Thymus (tissue), 11 donors: ENCODE results near the gene CDC42SE2. TPM values are rescaled to one million over a fixed set of nuclear protein-coding genes. Genes with fewer than 3 reads are reported as not detected.
"Not testable (repeated sequence)": the region's sequence is repeated elsewhere in the genome, so short reads cannot be mapped to it uniquely, and the experiment has no call there.

Experiments
- DNase-seq, 9 donors: peaks; one replicate each; pipeline ENCODE4 v3.0.0-alpha.2; 2013; ENCODE audit warnings: low spot score in 9 of 9, low read depth in 6 of 9, missing footprints in 1 of 9
- H3K27ac ChIP-seq, 2 donors: one replicate each; pipeline ENCODE4 v1.5.1; 2013; ENCODE audit warnings: control low read depth in 1 of 2, low read depth in 1 of 2, low read length in 1 of 2, mild to moderate bottlenecking in 1 of 2, moderate library complexity in 1 of 2
- H3K27me3 ChIP-seq, 2 donors: one replicate each; pipeline ENCODE4 v1.5.1; 2013; ENCODE audit warnings: low read length in 1 of 2; ENCODE audit not compliant: control insufficient read depth in 2 of 2, insufficient read depth in 1 of 2
- H3K36me3 ChIP-seq, 2 donors: one replicate each; pipeline ENCODE4 v1.5.1; 2013; ENCODE audit warnings: low read length in 1 of 2, mild to moderate bottlenecking in 1 of 2, moderate library complexity in 1 of 2; ENCODE audit not compliant: control insufficient read depth in 2 of 2, insufficient read depth in 2 of 2
- H3K4me1 ChIP-seq, 2 donors: one replicate each; pipeline ENCODE4 v1.5.1; 2013; ENCODE audit warnings: low read length in 2 of 2; ENCODE audit not compliant: control insufficient read depth in 2 of 2, insufficient read depth in 2 of 2
- H3K4me3 ChIP-seq, 2 donors: one replicate each; pipeline ENCODE4 v1.5.1; 2013; ENCODE audit warnings: low read length in 2 of 2, control low read depth in 1 of 2, mild to moderate bottlenecking in 1 of 2
- H3K9me3 ChIP-seq, 2 donors: one replicate each; pipeline ENCODE4 v1.5.1; 2013; ENCODE audit warnings: low read length in 1 of 2, mild to moderate bottlenecking in 1 of 2; ENCODE audit not compliant: control insufficient read depth in 2 of 2, insufficient read depth in 1 of 2
- WGBS: extraction: QIAGEN DNeasy Blood & Tissue Kit; methylation state at CpG from one replicate; pipeline ENCODE4 v1.1.7; 2013; 5-methylcytosine and 5-hydroxymethylcytosine counted together
- polyA plus RNA-seq: library from polyadenylated mRNA; stranded (reverse); fragments of 200-250 nt; gene quantifications from one replicate; pipeline ENCODE4 v1.2.3, GENCODE V29; 2013
- total RNA-seq: library from RNA; stranded (reverse); fragments of 120-200 nt; gene quantifications from one replicate; pipeline ENCODE4 v1.2.4, GENCODE V29; 2013
- donor health status: healthy.

The CDC42SE2 gene
- total and polyA plus RNA-seq, 2 donors, result 60.6 to 60.9 TPM

DNA sequence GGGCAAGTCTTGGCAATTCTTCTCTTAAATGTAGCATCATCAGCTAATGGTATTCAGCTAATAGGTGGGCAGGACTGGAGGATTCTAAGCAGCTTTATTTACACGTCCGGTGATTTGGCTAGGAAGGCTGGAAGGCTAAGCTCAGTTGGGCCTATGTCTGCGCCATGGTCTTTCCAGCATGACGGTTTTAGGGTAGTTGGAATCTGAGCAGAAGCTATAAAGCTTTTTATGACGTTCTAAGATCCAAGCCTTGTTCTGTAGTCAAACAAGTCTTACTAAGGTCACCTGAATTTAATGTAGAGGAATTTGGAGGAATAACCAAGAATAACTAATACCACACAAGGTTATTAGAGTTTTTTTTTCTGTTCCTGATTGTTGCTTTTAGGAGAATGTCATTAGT, 66.2 kb downstream of the CDC42SE2 start:
- Histone ChIP-seq H3K9me3 (no peaks in the 10 kb centered on the region), H3K4me1 (peaks cover 2 to 5% of the 10 kb centered on the region in 2 donors), H3K27me3 (no peaks in the 10 kb centered on the region), H3K36me3 (peaks cover 0 to 3% of the 10 kb centered on the region in 2 donors), H3K27ac (no peak overlapping the region), H3K4me3 (no peak overlapping the region)
- DNase-seq, result no peak
- 97% methylated on average over 5 of the region's 5 CpGs for WGBS

DNA sequence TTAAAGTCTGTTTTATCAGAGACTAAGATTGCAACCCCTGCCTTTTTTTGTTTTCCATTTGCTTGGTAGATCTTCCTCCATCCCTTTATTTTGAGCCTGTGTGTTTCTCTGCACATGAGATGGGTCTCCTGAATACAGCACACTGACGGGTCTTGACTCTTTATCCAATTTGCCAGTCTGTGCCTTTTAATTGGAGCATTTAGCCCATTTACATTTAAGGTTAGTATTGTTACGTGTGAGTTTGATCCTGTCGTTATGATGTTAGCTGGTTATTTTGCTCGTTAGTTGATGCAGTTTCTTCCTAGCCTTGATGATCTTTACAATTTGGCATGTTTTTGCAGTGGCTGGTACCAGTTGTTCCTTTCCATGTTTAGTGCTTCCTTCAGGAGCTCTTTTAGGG, 71.9 kb downstream of the CDC42SE2 start:
- not testable (repeated sequence) for H3K27ac ChIP-seq, DNase-seq, H3K36me3 ChIP-seq, H3K4me1 ChIP-seq, H3K27me3 ChIP-seq, H3K4me3 ChIP-seq
- WGBS, result 97% methylated on average over 4 of the region's 4 CpGs
- peaks cover 0 to 14% of the 10 kb centered on the region in 2 donors for H3K9me3 ChIP-seq

DNA sequence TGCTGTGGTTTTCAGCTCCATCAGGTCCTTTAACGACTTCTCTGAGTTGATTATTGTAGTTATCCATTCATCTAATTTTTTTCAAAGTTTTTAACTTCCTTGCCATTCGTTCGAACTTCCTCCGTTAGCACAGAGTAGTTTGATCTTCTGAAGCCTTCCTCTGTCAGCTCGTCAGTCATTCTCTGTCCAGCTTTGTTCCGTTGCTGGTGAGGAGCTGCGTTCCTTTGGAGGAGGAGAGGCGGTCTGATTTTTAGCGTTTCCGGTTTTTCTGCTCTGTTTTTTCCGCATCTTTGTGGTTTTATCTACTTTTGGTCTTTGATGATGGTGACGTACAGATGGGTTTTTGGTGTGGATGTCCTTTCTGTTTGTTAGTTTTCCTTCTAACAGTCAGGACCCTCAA, 72.9 kb downstream of the CDC42SE2 start:
- not testable (repeated sequence) for H3K4me1 ChIP-seq, H3K36me3 ChIP-seq, H3K4me3 ChIP-seq, H3K27ac ChIP-seq, H3K27me3 ChIP-seq, DNase-seq
- WGBS, result 89% methylated on average over 11 of the region's 12 CpGs
- H3K9me3 ChIP-seq, result peaks cover 0 to 14% of the 10 kb centered on the region in 2 donors

DNA sequence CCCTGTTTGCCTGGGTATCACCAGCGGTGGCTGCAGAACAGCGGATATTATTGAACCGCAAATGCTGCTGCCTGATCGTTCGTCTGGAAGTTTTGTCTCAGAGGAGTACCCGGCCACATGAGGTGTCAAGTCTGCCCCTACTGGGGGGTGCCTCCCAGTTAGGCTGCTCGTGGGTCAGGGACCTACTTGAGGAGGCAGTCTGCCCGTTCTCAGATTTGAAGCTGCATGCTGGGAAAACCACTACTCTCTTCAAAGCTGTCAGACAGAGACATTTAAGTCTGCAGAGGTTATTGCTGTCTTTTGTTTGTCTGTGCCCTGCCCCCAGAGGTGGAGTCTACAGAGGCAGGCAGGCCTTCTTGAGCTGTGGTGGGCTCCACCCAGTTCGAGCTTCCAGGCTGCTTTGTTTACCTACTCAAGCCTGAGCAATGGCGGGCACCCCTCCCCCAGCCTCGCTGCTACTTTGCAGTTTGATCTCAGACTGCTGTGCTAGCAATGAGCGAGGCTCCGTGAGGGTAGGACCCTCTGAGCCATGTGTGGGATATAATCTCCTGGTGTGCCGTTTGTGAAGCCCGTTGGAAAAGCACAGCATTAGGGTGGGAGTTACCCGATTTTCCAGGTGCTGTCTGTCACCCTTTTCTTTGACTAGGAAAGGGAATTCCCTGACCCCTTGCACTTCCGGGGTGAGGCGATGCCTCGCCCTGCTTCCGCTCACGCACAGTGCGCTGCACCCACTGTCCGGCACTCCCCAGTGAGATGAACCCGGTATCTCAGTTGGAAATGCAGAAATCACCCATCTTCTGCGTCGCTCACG, 73.6 kb downstream of the CDC42SE2 start:
- 96% methylated on average over 27 of the region's 27 CpGs for WGBS

DNA sequence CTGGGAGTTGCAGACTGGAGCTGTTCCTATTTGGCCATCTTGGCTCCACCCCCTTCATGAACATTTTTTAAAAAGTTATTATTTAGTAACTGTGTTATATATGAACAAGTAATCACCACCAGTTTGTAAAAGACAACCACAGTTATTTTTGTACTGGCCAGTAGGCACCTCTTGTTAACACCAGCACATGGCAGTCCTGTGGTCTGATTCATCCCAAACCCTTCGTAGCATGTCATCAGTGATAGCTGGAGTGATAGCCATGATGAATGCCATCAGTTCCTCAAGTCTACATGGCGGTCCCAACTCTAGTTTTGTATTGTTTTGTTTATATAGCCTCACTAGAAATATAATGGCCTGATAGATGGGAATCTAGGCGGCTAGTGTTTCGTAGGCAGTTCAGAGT, 74.2 kb downstream of the CDC42SE2 start:
- Histone ChIP-seq H3K9me3 (peaks cover 0 to 14% of the 10 kb centered on the region in 2 donors), H3K27me3 (no peaks in the 10 kb centered on the region), H3K36me3 (peaks cover 0 to 8% of the 10 kb centered on the region in 2 donors), H3K27ac (no peak overlapping the region), H3K4me3 (no peak overlapping the region), H3K4me1 (no peaks in the 10 kb centered on the region)
- DNase-seq, result no peak
- WGBS, result 98% methylated on average over 4 of the region's 4 CpGs

More for the DNA sequence above, 73.6 kb downstream of the CDC42SE2 start:
- H3K36me3 ChIP-seq, H3K4me1 ChIP-seq, H3K27me3 ChIP-seq, H3K27ac ChIP-seq, DNase-seq, H3K4me3 ChIP-seq: not testable (repeated sequence)
- peaks cover 0 to 14% of the 10 kb centered on the region in 2 donors for H3K9me3 ChIP-seq

DNA sequence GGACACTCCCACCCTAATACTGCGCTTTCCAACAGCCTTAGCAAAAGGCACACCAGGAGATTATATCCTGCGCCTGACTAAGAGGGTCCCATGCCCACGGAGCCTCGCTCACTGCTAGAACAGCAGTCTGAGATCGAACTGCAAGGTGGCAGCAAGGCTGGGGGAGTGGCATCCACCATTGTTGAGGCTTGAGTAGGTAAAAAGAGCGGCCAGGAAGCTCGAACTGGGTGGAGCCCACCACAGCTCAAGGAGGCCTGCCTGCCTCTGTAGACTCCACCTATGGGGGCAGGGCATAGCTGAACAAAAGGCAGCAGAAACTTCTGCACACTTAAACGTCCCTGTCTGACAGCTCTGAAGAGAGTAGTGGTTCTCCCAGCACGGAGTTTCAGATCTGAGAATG, 80.4 kb downstream of the CDC42SE2 start:
- H3K36me3 ChIP-seq, result peaks cover 5 to 12% of the 10 kb centered on the region in 2 donors
- not testable (repeated sequence) for H3K4me1 ChIP-seq, H3K27ac ChIP-seq, H3K4me3 ChIP-seq, H3K9me3 ChIP-seq, DNase-seq, H3K27me3 ChIP-seq
- WGBS, result 96% methylated on average over 9 of the region's 9 CpGs

DNA sequence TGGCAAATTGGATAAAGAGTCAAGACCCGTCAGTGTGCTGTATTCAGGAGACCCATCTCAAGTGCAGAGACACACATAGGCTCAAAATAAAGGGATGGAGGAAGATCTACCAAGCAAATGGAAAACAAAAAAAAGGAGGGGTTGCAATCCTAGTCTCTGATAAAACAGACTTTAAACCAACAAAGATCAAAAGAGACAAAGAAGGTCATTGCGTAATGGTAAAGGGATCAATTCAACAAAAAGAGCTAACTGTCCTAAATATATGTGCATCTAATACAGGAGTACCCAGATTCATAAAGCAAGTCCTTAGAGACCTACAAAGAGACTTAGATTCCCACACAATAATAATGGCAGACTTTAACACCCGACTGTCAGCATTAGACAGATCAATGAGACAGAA, 82.4 kb downstream of the CDC42SE2 start:
- not testable (repeated sequence) for H3K4me3 ChIP-seq, H3K27me3 ChIP-seq, H3K9me3 ChIP-seq, DNase-seq, H3K4me1 ChIP-seq, H3K27ac ChIP-seq
- peaks cover 5 to 14% of the 10 kb centered on the region in 2 donors for H3K36me3 ChIP-seq
- 97% methylated on average over 3 of the region's 3 CpGs for WGBS

DNA sequence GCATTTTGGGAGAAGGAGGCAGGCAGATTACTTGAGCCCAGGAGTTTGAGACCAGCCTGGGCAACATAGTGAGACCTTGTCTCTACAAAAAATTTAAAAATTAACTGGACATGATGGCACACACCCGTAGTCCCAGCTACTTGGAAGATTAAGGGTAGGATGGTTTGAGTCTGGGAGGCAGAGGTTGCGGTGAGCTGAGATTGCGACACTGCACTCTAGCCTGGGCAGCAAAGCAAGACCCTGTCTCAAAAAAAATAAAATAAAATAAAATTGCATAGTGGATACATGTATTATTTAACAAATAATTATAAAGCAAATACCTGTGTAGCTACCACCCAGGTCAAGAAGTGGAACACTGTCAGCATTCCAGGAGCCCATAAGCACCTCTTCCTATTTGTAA, 90.1 kb downstream of the CDC42SE2 start:
- Histone ChIP-seq H3K4me3 (no peak overlapping the region), H3K4me1 (peaks cover 0 to 2% of the 10 kb centered on the region in 2 donors), H3K27ac (no peak overlapping the region), H3K36me3 (peaks cover 0 to 2% of the 10 kb centered on the region in 2 donors), H3K27me3 (no peaks in the 10 kb centered on the region), H3K9me3 (no peaks in the 10 kb centered on the region)
- no peak for DNase-seq
- 100% methylated on average over 3 of the region's 3 CpGs for whole genome bisulfite sequencing

DNA sequence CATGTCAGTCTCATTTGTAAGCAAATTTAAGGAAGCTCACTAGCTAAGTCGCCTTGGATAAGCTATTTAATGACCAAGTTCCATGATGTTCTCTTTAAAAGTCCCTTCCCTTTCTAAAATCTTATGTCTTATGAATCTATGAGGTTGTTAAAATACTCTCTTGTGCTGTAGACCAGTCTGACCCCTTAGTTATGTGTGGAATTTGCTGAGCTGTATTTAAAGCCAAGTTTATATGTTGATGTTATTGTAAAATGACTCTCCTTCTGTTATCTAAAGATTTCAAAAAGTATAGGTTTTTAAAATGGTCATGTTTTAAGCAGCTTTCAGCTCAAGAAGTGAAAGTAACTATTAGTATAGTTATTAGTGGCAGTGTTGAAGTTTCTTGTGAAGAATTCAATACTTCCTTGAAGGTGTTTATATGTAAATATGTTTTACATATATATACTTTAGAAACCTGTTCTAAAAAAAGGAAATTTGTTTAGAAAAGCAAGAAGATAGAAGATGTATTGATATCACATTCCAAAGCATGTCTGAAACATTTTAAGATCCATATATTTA, 92.2 kb downstream of the CDC42SE2 start:
- WGBS, result 66% methylated on average over 1 of the region's 1 CpG
- Histone ChIP-seq H3K27me3 (no peaks in the 10 kb centered on the region), H3K4me3 (no peak overlapping the region), H3K27ac (no peak overlapping the region), H3K9me3 (no peaks in the 10 kb centered on the region), H3K4me1 (peaks cover 0 to 2% of the 10 kb centered on the region in 2 donors), H3K36me3 (peaks cover 0 to 14% of the 10 kb centered on the region in 2 donors)
- no peak for DNase-seq
